Type B pancreatic cell (in vitro differentiated cells): Measurements from ENCODE around the gene SAG. TPM values are rescaled to one million over a fixed set of nuclear protein-coding genes. Genes with fewer than 3 reads are reported as not detected.
A peak's percentile ranks its signal among the peaks of the same experiment; 100 is the strongest.

ENCODE experiments used
- DNase-seq: peaks from one replicate; pipeline ENCODE4 v3.0.0; 2021; ENCODE audit warnings: mixed read lengths; ENCODE audit not compliant: unreplicated experiment; ENCODE audit errors: extremely low spot score
- H3K27ac Mint-ChIP-seq: 2 replicates; pipeline ENCODE4 v1.8.0; 2021; ENCODE audit warnings: mild to moderate bottlenecking, mixed read lengths
- H3K27me3 Mint-ChIP-seq: 2 replicates; pipeline ENCODE4 v1.8.0; 2021; ENCODE audit warnings: mixed read lengths
- H3K36me3 Mint-ChIP-seq: 2 replicates; pipeline ENCODE4 v1.8.0; 2021; ENCODE audit warnings: mixed read lengths
- H3K4me1 Mint-ChIP-seq: one replicate; pipeline ENCODE4 v1.8.0; 2021; ENCODE audit warnings: mixed read lengths; ENCODE audit not compliant: unreplicated experiment
- H3K4me3 Mint-ChIP-seq: 2 replicates; pipeline ENCODE4 v1.8.0; 2021; ENCODE audit warnings: mild to moderate bottlenecking, mixed read lengths
- H3K9me3 Mint-ChIP-seq: 2 replicates; pipeline ENCODE4 v1.8.0; 2021; ENCODE audit warnings: mixed read lengths
- total RNA-seq: library from RNA; stranded (reverse); gene quantifications from 2 replicates; pipeline ENCODE4 v1.2.1, GENCODE V29; 2021; ENCODE audit warnings: low replicate concordance
- TF ChIP-seq, protein P1 (sequence below): fragments of 200-600 bp; sonication (generic); conservative IDR thresholded peaks from 2 replicates; pipeline ENCODE4 v1.5.0; 2021; ENCODE audit warnings: antibody characterized with exemption, mild to moderate bottlenecking

SAG gene
- total RNA-seq, 1 donor from 2014 or later: 0.43 TPM

GRCh38 chr2:233351423-233351822 is 43.8 kb downstream of the SAG start:
- peaks cover 37% of the 10 kb centered on the region for H3K4me1 Mint-ChIP-seq
- peaks cover 6% of the 10 kb centered on the region for H3K36me3 Mint-ChIP-seq
- TF ChIP-seq, protein P1, sequence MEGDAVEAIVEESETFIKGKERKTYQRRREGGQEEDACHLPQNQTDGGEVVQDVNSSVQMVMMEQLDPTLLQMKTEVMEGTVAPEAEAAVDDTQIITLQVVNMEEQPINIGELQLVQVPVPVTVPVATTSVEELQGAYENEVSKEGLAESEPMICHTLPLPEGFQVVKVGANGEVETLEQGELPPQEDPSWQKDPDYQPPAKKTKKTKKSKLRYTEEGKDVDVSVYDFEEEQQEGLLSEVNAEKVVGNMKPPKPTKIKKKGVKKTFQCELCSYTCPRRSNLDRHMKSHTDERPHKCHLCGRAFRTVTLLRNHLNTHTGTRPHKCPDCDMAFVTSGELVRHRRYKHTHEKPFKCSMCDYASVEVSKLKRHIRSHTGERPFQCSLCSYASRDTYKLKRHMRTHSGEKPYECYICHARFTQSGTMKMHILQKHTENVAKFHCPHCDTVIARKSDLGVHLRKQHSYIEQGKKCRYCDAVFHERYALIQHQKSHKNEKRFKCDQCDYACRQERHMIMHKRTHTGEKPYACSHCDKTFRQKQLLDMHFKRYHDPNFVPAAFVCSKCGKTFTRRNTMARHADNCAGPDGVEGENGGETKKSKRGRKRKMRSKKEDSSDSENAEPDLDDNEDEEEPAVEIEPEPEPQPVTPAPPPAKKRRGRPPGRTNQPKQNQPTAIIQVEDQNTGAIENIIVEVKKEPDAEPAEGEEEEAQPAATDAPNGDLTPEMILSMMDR: no peak
- no peak overlapping the region for H3K4me3 Mint-ChIP-seq
- H3K27ac Mint-ChIP-seq: peak overlapping the region; percentile 66
- peaks cover 65% of the 10 kb centered on the region for H3K27me3 Mint-ChIP-seq
- DNase-seq: no peak
- no peaks in the 10 kb centered on the region for H3K9me3 Mint-ChIP-seq

DNA sequence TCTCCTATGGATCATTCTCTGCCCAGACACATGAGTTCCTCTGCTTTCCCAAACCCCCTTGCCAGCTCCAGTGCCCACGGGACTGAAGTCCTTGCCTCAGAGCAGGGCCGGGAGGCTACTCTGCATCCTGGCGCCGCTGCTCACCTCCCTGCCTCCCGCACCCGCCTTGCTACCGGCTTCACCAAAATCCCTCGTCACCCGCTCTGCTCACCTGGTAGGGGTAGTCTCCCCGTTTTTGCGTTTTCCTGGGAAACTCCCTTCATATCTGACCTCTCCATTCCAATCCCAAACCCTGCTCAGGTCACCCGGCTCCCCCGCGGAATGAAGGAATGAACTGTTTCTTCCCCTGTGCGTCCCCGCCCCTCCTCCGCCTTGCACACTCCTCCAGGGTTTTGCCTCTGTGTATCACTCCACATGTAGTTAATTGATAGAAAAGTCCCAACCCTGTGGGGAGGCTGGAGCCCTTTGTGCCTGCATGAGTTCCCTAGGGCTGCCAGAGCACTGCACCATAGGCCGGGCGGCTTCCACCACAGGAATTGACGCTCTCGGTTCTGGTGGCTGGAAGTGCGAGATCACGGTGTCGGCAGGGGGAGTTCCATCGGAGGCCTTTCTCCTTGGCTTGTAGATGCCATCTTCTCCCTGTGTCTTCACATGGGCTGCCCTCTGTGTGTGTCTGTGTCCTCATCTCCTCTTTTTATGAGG is 44.7 kb downstream of the SAG start:
- TF ChIP-seq, protein P1: no peak
- no peak for DNase-seq
- Mint-ChIP-seq H3K36me3 (peaks cover 9% of the 10 kb centered on the region), H3K4me1 (peaks cover 44% of the 10 kb centered on the region), H3K27me3 (peaks cover 65% of the 10 kb centered on the region), H3K4me3 (peak overlapping the region; percentile 62), H3K27ac (no peak overlapping the region), H3K9me3 (no peaks in the 10 kb centered on the region)

- Mint-ChIP-seq H3K9me3 (no peaks in the 10 kb centered on the region), H3K36me3 (peaks cover 9% of the 10 kb centered on the region), H3K4me1 (peaks cover 44% of the 10 kb centered on the region), H3K4me3 (peak overlapping the region; percentile 95), H3K27me3 (peaks cover 55% of the 10 kb centered on the region), H3K27ac (peak overlapping the region; percentile 84)
- no peak for DNase-seq
- TF ChIP-seq, protein P1: no peak
Measured at GRCh38 chr2:233353101-233353768, 45.6 kb downstream of the SAG start.

DNA sequence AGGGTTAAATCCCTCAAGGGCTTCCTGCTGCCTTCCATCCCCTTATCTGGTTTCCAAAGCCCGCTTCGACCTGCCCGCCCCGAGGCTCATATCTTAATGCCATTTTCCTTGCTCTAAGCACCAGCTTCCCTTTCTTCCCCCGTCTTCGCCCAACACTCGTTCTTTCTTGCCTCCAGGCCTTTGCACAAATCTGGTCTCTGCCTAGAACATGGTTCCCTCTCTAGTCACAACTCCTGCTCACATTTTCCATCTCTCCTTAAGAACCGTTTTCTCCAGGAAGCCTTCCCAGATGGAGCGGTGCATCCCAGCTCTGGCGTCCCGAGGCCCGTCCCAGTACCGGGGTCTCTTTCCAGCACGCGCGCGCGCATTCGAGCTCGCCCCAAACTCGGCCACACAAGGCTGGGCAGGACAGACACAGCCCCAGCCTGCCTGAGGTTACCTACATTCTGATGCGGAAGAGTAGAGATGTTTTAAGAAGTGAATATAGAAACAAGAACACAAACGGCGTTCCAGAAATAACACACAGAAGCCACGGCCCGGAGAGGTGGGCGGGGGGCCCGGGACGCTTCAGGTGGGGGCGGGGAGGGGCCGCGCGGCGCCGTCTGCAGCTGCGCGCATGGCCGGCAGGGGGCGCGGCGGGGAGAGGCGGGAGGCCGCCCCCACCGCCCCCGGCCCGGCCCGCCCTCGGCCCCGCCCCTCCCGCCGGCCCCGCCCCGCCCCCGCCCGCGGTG is 46.3 kb downstream of the SAG start, which contains the start of gene DGKD:
DGKD (plus strand) TSS at position 726 of the 731 bp plus-strand sequence. CDS start 25 bp downstream, outside the sequence.
- Mint-ChIP-seq H3K27ac (peak within 1 kb of the TSS; percentile 84), H3K36me3 (peaks cover 15% of the 10 kb centered on the region), H3K4me3 (peak within 1 kb of the TSS; percentile 95), H3K27me3 (peaks cover 53% of the 10 kb centered on the region), H3K9me3 (no peaks in the 10 kb centered on the region), H3K4me1 (peaks cover 42% of the 10 kb centered on the region)
- no peak for DNase-seq
- TF ChIP-seq, protein P1: peak; percentile 50

- TF ChIP-seq, protein P1: peak; percentile 21
- H3K27me3 Mint-ChIP-seq: peaks cover 52% of the 10 kb centered on the region
- H3K4me3 Mint-ChIP-seq: no peak overlapping the region
- no peaks in the 10 kb centered on the region for H3K9me3 Mint-ChIP-seq
- H3K27ac Mint-ChIP-seq: no peak overlapping the region
- H3K36me3 Mint-ChIP-seq: peaks cover 16% of the 10 kb centered on the region
- no peak for DNase-seq
- H3K4me1 Mint-ChIP-seq: peaks cover 36% of the 10 kb centered on the region
Measured at GRCh38 chr2:233354500-233354924, 46.9 kb downstream of the SAG start.
